Fibroblast of skin of right biceps (primary cell): ENCODE results near the gene ALDH4A1.

Experiments
- DNase-seq: peaks from one replicate; pipeline ENCODE4 v3.0.0-alpha.2; 2013

Gene ALDH4A1

DNA sequence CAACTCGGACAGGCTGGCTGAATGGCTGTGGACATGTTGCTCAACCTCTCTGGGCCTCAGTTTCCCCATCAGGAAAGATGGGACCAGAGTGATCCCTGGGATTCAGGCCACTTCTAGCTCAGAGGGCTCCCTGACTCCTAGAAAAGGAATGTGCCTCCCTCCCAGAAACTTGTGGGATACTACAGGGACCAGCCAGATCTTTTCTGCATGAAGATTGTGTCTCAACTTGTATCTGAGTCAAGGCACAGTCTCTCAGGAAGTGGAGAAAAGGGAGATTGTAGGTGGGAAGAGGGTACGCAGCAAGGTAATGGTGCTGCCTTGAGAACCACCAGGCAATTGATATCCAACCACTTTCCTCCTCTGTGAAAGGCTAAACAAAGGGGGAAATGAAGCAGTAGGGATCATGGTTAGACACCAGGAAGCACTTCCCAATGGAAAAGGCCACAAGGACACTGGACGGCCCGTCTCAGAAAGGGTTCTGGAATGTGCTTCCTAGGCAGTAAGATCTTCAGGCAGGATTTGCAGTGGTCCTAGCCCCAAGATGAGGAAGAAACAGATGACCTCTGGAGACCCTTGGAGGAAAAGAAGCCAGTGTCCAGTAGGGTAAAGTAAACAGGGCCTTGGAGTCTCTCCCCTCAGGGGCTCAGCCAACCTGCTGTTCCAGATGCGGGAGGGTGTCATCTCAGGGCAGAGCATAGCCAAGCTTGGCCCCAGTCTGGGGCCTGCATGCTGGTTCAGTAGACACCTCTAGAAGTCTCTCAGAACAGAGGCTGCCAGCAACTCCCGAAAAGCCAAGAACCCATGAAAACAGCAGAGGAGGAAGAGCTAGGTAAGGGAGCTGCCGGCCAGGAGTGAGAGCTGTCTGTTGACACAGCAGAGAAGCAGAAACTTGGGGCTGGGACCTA lies 37.3 kb upstream of the ALDH4A1 start:
- peak; percentile 63 for DNase-seq

GRCh38 chr1:18938707-18939070 lies 36.3 kb upstream of the ALDH4A1 start:
- no peak for DNase-seq

GRCh38 chr1:18938008-18938706 lies 35.8 kb upstream of the ALDH4A1 start:
- no peak for DNase-seq

- DNase-seq: no peak
Measured at GRCh38 chr1:18937539-18937938, 35.2 kb upstream of the ALDH4A1 start.

GRCh38 chr1:18936814-18937481 lies 34.6 kb upstream of the ALDH4A1 start:
- no peak for DNase-seq

DNA sequence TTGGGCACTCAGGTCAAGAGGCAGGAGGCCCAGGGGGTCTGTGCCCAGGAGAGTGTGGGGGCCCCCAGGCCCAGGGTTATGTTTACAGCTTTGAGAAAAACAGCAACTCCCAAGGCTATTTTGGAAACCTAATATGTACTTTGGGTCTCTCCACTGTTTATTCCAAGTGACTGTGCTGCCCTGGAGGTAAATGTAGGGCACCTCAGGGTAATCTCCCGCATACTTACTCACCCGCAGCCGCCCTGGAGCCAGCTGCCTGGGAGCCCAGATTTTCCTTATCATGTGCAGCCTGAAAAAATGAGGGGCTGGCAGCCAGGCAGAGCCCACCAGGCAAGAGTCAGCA lies 34.1 kb upstream of the ALDH4A1 start:
- no peak for DNase-seq

GRCh38 chr1:18934205-18935000 lies 32.0 kb upstream of the ALDH4A1 start:
- no peak for DNase-seq

GRCh38 chr1:18932879-18933278 lies 30.5 kb upstream of the ALDH4A1 start:
- DNase-seq: no peak

DNA sequence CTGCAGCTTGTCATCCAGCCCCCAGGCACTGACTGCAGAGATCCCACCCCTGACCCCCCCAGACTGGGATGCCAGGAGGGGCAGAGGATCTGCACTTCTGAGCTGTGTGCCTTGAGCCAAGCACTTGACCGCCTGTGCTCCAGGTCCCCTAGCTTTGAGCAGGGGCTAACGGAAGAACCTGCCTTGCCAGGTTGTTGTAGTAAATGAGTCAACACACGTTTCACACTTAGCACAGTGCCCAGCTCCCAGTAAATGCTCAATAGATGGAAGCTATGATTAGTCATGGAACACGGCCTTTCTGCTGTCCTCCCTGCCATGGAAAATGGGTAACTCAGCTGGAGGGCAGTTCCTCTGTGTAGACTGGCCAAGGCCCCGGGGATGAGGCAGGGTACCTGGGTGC lies 30.0 kb upstream of the ALDH4A1 start:
- DNase-seq: no peak

GRCh38 chr1:18931730-18932129 lies 29.4 kb upstream of the ALDH4A1 start:
- no peak for DNase-seq

DNA sequence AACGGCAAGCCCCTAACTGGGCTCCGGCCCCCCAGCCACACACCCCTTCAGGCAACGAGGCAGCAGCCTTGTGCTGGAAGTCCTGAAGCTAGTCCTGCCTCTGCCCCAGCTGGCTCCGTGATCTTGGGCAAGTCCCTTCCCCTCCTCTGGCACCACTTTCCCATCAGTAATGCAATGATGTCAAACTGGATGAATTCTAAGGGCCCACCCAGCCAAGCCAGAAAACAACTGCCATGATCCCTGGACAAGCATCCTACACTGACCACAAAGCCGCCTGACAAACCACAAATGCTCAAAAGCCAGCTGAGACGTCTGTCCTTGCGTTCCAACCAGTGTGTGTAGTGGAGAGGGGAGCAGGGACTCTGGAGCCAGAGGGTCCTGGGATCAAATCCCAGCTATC lies 27.3 kb upstream of the ALDH4A1 start:
- peak; percentile 65 for DNase-seq

DNA sequence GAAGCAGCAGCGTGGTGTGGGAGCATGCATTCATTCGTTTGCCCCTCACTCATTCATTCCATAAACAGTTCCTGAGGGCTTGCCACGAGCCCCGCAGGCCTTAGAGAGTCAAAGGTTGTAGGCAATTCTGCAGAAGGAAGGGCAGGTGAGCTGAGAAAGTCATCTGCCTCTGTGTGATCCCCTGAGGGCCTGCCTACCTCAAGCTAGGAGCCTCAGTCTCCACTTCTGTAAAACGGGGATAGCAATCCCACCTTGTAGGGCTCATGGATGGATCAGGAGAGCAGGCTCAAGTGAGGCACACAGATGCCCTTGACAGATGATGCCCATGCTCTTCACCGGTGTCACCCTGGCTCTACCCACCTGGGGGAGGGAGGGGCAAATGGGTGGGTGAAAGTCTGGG lies 26.6 kb upstream of the ALDH4A1 start:
- DNase-seq: no peak

GRCh38 chr1:18928406-18928805 lies 26.1 kb upstream of the ALDH4A1 start:
- no peak for DNase-seq

GRCh38 chr1:18927654-18928272 lies 25.4 kb upstream of the ALDH4A1 start:
- peak; percentile 79 for DNase-seq

- no peak for DNase-seq
Measured at GRCh38 chr1:18927082-18927653, 24.8 kb upstream of the ALDH4A1 start.

- peak; percentile 98 for DNase-seq
Measured at GRCh38 chr1:18926315-18927081, 24.1 kb upstream of the ALDH4A1 start.

DNA sequence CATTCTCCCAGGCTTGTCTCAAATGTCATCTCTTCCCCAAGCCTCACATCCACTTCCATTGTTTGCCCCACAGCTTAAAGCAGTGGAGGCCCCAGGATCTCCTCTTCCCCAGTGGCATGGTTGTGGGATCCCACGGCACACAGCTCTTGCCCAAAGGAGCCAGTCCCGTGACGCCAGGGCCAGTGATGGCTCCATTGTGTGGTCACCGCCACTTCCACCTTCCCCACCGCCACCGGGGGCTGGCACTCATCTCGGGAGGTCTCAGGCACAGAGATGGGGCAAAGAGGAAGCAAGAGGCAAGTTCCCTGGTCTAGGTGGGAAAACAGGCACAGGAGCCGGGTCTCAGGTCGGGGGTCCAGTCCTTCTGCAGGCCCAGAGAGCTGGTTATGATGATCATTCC lies 22.9 kb upstream of the ALDH4A1 start:
- no peak for DNase-seq

- no peak for DNase-seq
Measured at GRCh38 chr1:18924221-18924691, 21.9 kb upstream of the ALDH4A1 start.

GRCh38 chr1:18923756-18924211 lies 21.4 kb upstream of the ALDH4A1 start:
- peak; percentile 58 for DNase-seq

- no peak for DNase-seq
Measured at GRCh38 chr1:18922848-18923755, 20.7 kb upstream of the ALDH4A1 start.
